GM23338 (cell line): ENCODE measurements around the gene HOXB3. TPM values are rescaled to one million over a fixed set of nuclear protein-coding genes. Genes with fewer than 3 reads are reported as not detected.

Experiments used
- ATAC-seq: fragments of 200-7000 bp; cut with Tn5 transposase; 3 replicates; pipeline ENCODE4 v1.9.1; 2020
- DNase-seq: peaks from one replicate; pipeline ENCODE4 v3.0.0-alpha.2; 2015; ENCODE audit warnings: low spot score
- H2AFZ ChIP-seq: fragments of 200-600 bp; sonication (generic); 2 replicates; pipeline ENCODE4 v1.8.0; 2016; ENCODE audit warnings: antibody characterized with exemption, mild to moderate bottlenecking, moderate library complexity
- H3F3A ChIP-seq: fragments of 200-600 bp; sonication (generic); replicated peaks from 2 replicates; pipeline ENCODE4 v1.8.0; 2017; ENCODE audit warnings: antibody characterized with exemption, mixed run types, low read depth
- H3K27ac ChIP-seq: fragments of 200-600 bp; sonication (generic); 2 replicates; pipeline ENCODE4 v1.6.1; 2016; ENCODE audit warnings: low read depth
- H3K27me3 ChIP-seq: fragments of 200-600 bp; sonication (generic); 2 replicates; pipeline ENCODE4 v1.8.0; 2016; ENCODE audit warnings: mild to moderate bottlenecking, mixed run types, moderate library complexity; ENCODE audit not compliant: insufficient read depth
- H3K36me3 ChIP-seq: fragments of 200-600 bp; sonication (generic); 2 replicates; pipeline ENCODE4 v1.8.0; 2016; ENCODE audit warnings: mild to moderate bottlenecking; ENCODE audit not compliant: insufficient read depth
- H3K4me1 ChIP-seq: fragments of 200-600 bp; sonication (generic); 2 replicates; pipeline ENCODE4 v1.8.0; 2016; ENCODE audit warnings: mild to moderate bottlenecking, moderate library complexity; ENCODE audit not compliant: insufficient read depth
- H3K4me2 ChIP-seq: fragments of 200-600 bp; sonication (generic); 2 replicates; pipeline ENCODE4 v1.7.1; 2017; ENCODE audit warnings: mixed run types
- H3K4me3 ChIP-seq: fragments of 200-600 bp; sonication (generic); 2 replicates; pipeline ENCODE4 v1.6.1; 2016; ENCODE audit warnings: mixed run types
- H3K79me2 ChIP-seq: fragments of 200-600 bp; sonication (generic); replicated peaks from 2 replicates; pipeline ENCODE4 v1.8.0; 2017; ENCODE audit warnings: mild to moderate bottlenecking; ENCODE audit not compliant: insufficient read depth
- H3K9me2 ChIP-seq: fragments of 200-600 bp; sonication (generic); 2 replicates; pipeline ENCODE4 v1.8.0; 2017; ENCODE audit not compliant: insufficient read depth
- H4K20me1 ChIP-seq: fragments of 200-600 bp; sonication (generic); replicated peaks from 2 replicates; pipeline ENCODE4 v1.8.0; 2017; ENCODE audit warnings: mild to moderate bottlenecking; ENCODE audit not compliant: insufficient read depth
- H3K27ac Mint-ChIP-seq: 2 replicates; pipeline ENCODE4 v1.8.0; 2020; ENCODE audit warnings: inconsistent platforms, mild to moderate bottlenecking, moderate library complexity, mixed read lengths
- H3K27me3 Mint-ChIP-seq: 3 replicates; pipeline ENCODE4 v1.8.0; 2022; ENCODE audit warnings: low read depth, mild to moderate bottlenecking, moderate library complexity, mixed read lengths, inconsistent platforms; ENCODE audit not compliant: insufficient read depth, poor library complexity
- H3K36me3 Mint-ChIP-seq: 3 replicates; pipeline ENCODE4 v1.8.0; 2021; ENCODE audit warnings: low read depth, mild to moderate bottlenecking, inconsistent platforms, moderate library complexity, mixed read lengths
- H3K4me1 Mint-ChIP-seq: 3 replicates; pipeline ENCODE4 v1.8.0; 2020; ENCODE audit warnings: mild to moderate bottlenecking, inconsistent platforms, mixed read lengths
- H3K4me3 Mint-ChIP-seq: 3 replicates; pipeline ENCODE4 v1.8.0; 2021; ENCODE audit warnings: moderate library complexity, mild to moderate bottlenecking, inconsistent platforms, mixed read lengths
- H3K9me3 Mint-ChIP-seq: 3 replicates; pipeline ENCODE4 v1.8.0; 2020; ENCODE audit warnings: moderate library complexity, mild to moderate bottlenecking, inconsistent platforms, mixed read lengths
- EZH2 ChIP-seq: fragments of 200-600 bp; sonication (generic); IDR thresholded peaks from one replicate; pipeline ENCODE4 v1.8.0; 2017; ENCODE audit warnings: antibody characterized with exemption, mild to moderate bottlenecking, low read depth; ENCODE audit not compliant: unreplicated experiment
- STAT1 ChIP-seq: IDR thresholded peaks from one replicate; pipeline ENCODE4 v1.6.1; 2016; ENCODE audit warnings: antibody characterized with exemption; ENCODE audit not compliant: unreplicated experiment
- ZNF114 ChIP-seq: fragments of 250-450 bp; sonication (Bioruptor Pico); IDR thresholded peaks from 2 replicates; pipeline ENCODE4 v1.5.0; 2020; ENCODE audit warnings: mild to moderate bottlenecking, moderate library complexity
- ZNF462 ChIP-seq: fragments of 250-450 bp; sonication (Bioruptor Pico); IDR thresholded peaks from 2 replicates; pipeline ENCODE4 v1.5.0; 2020; ENCODE audit warnings: mild to moderate bottlenecking, moderate library complexity
- polyA plus RNA-seq: library from polyadenylated mRNA; unstranded; fragments of >200 nt; fragmentation: Nextera tagmentation; extraction: Ambion mirVana; gene quantifications from 2 replicates; pipeline ENCODE4 v1.2.1, GENCODE V29; 2016
- total RNA-seq: library from RNA; depleted of rRNA; stranded (reverse); fragments of >200 nt; shearing (Covaris generic); gene quantifications from 2 replicates; pipeline ENCODE4 v1.2.3, GENCODE V29; 2014

Gene HOXB3
- total and polyA plus RNA-seq, 2 experiments from 2014 or later = 0.17 TPM; not detected in 1

- H3K27me3 ChIP-seq = peaks cover 100% of the 10 kb centered on the region
- H3F3A ChIP-seq = peaks cover 62% of the 10 kb centered on the region
- Mint-ChIP-seq H3K27me3 (peaks cover 23% of the 10 kb centered on the region), H3K4me3 (no peak overlapping the region), H3K9me3 (no peaks in the 10 kb centered on the region), H3K27ac (no peak overlapping the region), H3K4me1 (peaks cover 29% of the 10 kb centered on the region), H3K36me3 (no peaks in the 10 kb centered on the region)
- TF ChIP-seq EZH2 = peak; percentile 44
- no peak for TF ChIP-seq STAT1
- H3K9me2 ChIP-seq = no peaks in the 10 kb centered on the region
- H3K4me1 ChIP-seq = peaks cover 77% of the 10 kb centered on the region
- ATAC-seq (no peak), DNase-seq (no peak)
- no peak overlapping the region for H3K27ac ChIP-seq
- H3K79me2 ChIP-seq = no peaks in the 10 kb centered on the region
- no peaks in the 10 kb centered on the region for H3K36me3 ChIP-seq
- 0 out of 2 replicates have a peak overlapping the region, but pooled peaks have one; percentile 38 for H3K4me2 ChIP-seq
- no peak overlapping the region for H3K4me3 ChIP-seq
- H4K20me1 ChIP-seq = peaks cover 67% of the 10 kb centered on the region
- H2AFZ ChIP-seq = no peak overlapping the region
Observed at GRCh38 chr17:48566717-48567116, 23.3 kb downstream of the HOXB3 start.

- H3K36me3 Mint-ChIP-seq = no peaks in the 10 kb centered on the region
- peaks cover 60% of the 10 kb centered on the region for H3F3A ChIP-seq
- no peaks in the 10 kb centered on the region for H3K9me3 Mint-ChIP-seq
- no peaks in the 10 kb centered on the region for H3K9me2 ChIP-seq
- H3K27ac ChIP-seq = no peak overlapping the region
- ATAC-seq (no peak), DNase-seq (no peak)
- peaks cover 68% of the 10 kb centered on the region for H4K20me1 ChIP-seq
- H3K4me1 ChIP-seq = peaks cover 72% of the 10 kb centered on the region
- peaks cover 100% of the 10 kb centered on the region for H3K27me3 ChIP-seq
- H3K4me1 Mint-ChIP-seq = peaks cover 27% of the 10 kb centered on the region
- 0 out of 2 replicates have a peak overlapping the region, but pooled peaks have one; percentile 38 for H3K4me2 ChIP-seq
- H3K36me3 ChIP-seq = no peaks in the 10 kb centered on the region
- H3K27me3 Mint-ChIP-seq = peaks cover 29% of the 10 kb centered on the region
- no peak overlapping the region for H3K4me3 ChIP-seq
- H3K27ac Mint-ChIP-seq = no peak overlapping the region
- no peak overlapping the region for H3K4me3 Mint-ChIP-seq
- no peaks in the 10 kb centered on the region for H3K79me2 ChIP-seq
- H2AFZ ChIP-seq = no peak overlapping the region
- TF ChIP-seq ZNF462 (CRISPR knock-in tag) (no peak), ZNF114 (CRISPR knock-in tag) (no peak), EZH2 (peak; percentile 15)
Observed at GRCh38 chr17:48565925-48566710, 23.9 kb downstream of the HOXB3 start.
